GM12878 (cell line): ENCODE measurements around the gene HCFC1. TPM values are rescaled to one million over a fixed set of nuclear protein-coding genes. Genes with fewer than 3 reads are reported as not detected.
A peak's percentile ranks its signal among the peaks of the same experiment; 100 is the strongest.

Experiments
- BACH1 ChIP-seq: fragments of 450-650 bp; IDR thresholded peaks from 2 replicates; pipeline ENCODE4 v1.6.1; 2017; ENCODE audit warnings: mild to moderate bottlenecking, borderline replicate concordance
- BCL11A ChIP-seq: IDR thresholded peaks from 2 replicates; pipeline ENCODE4 v1.6.1; 2011; ENCODE audit warnings: low read depth, low read length
- BHLHE40 ChIP-seq, 2 experiments: fragments of 450-650 bp in 1 of 2; IDR thresholded peaks; 2 replicates each; pipeline ENCODE4 v1.6.1; 2011 to 2017; ENCODE audit warnings: low read depth in 2 of 2, borderline replicate concordance in 1 of 2, improper control_type of control experiment in 1 of 2, low read length in 1 of 2, mild to moderate bottlenecking in 1 of 2
- CREB1 ChIP-seq: IDR thresholded peaks from 2 replicates; pipeline ENCODE4 v1.6.1; 2012; ENCODE audit warnings: low read depth, mild to moderate bottlenecking, inconsistent platforms
- ESRRA ChIP-seq: IDR thresholded peaks from 2 replicates; pipeline ENCODE4 v1.6.1; 2012; ENCODE audit warnings: mild to moderate bottlenecking, low read length, improper control_type of control experiment
- EZH2 ChIP-seq: IDR thresholded peaks from 2 replicates; pipeline ENCODE4 v1.6.1; 2012; ENCODE audit warnings: low read depth, mild to moderate bottlenecking, control low read depth, inconsistent platforms, low read length, borderline replicate concordance; ENCODE audit not compliant: control insufficient read depth
- GABPA ChIP-seq: IDR thresholded peaks from 2 replicates; pipeline ENCODE4 v1.6.1; 2014; ENCODE audit warnings: antibody characterized with exemption, low read depth, mild to moderate bottlenecking, inconsistent platforms
- IKZF2 ChIP-seq, 2 experiments: fragments of 450-650 bp; IDR thresholded peaks; 2 replicates each; pipeline ENCODE4 v1.6.1; 2017; ENCODE audit warnings: mild to moderate bottlenecking in 2 of 2, moderate library complexity in 2 of 2
- IRF5 ChIP-seq: fragments of 450-650 bp; IDR thresholded peaks from 2 replicates; pipeline ENCODE4 v1.6.1; 2017; ENCODE audit warnings: borderline replicate concordance
- MTA2 ChIP-seq: fragments of 450-650 bp; IDR thresholded peaks from 2 replicates; pipeline ENCODE4 v1.6.1; 2016; ENCODE audit warnings: low read depth, mild to moderate bottlenecking, moderate library complexity
- NR2C1 ChIP-seq: fragments of 450-650 bp; IDR thresholded peaks from 2 replicates; pipeline ENCODE4 v1.6.1; 2017; ENCODE audit warnings: antibody characterized with exemption, mild to moderate bottlenecking, moderate library complexity
- NR2C2 ChIP-seq: IDR thresholded peaks from 2 replicates; pipeline ENCODE4 v1.6.1; 2011; ENCODE audit warnings: borderline replicate concordance, low read depth; ENCODE audit not compliant: control insufficient read depth, insufficient read length
- NR2F1 ChIP-seq: fragments of 450-650 bp; conservative IDR thresholded peaks from 2 replicates; pipeline ENCODE4 v1.6.1; 2017; ENCODE audit warnings: mild to moderate bottlenecking
- PML ChIP-seq: IDR thresholded peaks from 2 replicates; pipeline ENCODE4 v1.6.1; 2012; ENCODE audit warnings: low read length, inconsistent platforms
- PRDM15 ChIP-seq: fragments of 450-650 bp; formaldehyde crosslinking; IDR thresholded peaks from 2 replicates; pipeline ENCODE4 v1.4.0; 2020; ENCODE audit warnings: mild to moderate bottlenecking, moderate library complexity
- SKIL ChIP-seq: fragments of 450-650 bp; IDR thresholded peaks from 2 replicates; pipeline ENCODE4 v1.6.1; 2017; ENCODE audit warnings: mild to moderate bottlenecking, low read depth, inconsistent platforms; ENCODE audit not compliant: poor library complexity, severe bottlenecking
- SPI1 ChIP-seq: IDR thresholded peaks from 2 replicates; pipeline ENCODE4 v1.6.1; 2011; ENCODE audit warnings: low read depth, mild to moderate bottlenecking, low read length, moderate library complexity, borderline replicate concordance; ENCODE audit not compliant: insufficient read depth
- ZBTB33 ChIP-seq: fragments of 450-650 bp; IDR thresholded peaks from 2 replicates; pipeline ENCODE4 v1.6.1; 2017; ENCODE audit warnings: mild to moderate bottlenecking
- ZNF217 ChIP-seq: fragments of 450-650 bp; IDR thresholded peaks from 2 replicates; pipeline ENCODE4 v1.6.1; 2017; ENCODE audit warnings: antibody characterized with exemption, mild to moderate bottlenecking
- ZNF384 ChIP-seq: IDR thresholded peaks from 2 replicates; pipeline ENCODE4 v1.6.1; 2012; ENCODE audit warnings: low read depth, mild to moderate bottlenecking, low read length, improper control_type of control experiment, borderline replicate concordance
- polyA plus RNA-seq, 11 experiments: library from polyadenylated mRNA; depleted of rRNA in 4 of 11; unstranded in 6 of 11; stranded (reverse) in 5 of 11; fragments of >200 nt; fragmentation: Nextera tagmentation in 4 of 11; fragmentation: Illumina TruSeq in 1 of 11; extraction: Ambion mirVana in 4 of 11; extraction: Trizol in 1 of 11; gene quantifications; 1 replicate in 1 of 11; 2 replicates in 10 of 11; pipeline versions ENCODE4 v1.2.1 to v1.2.3, GENCODE V29; 2011 to 2016; ENCODE audit warnings: inconsistent platforms in 2 of 11, missing spikeins in 2 of 11, low read depth in 1 of 11
- total RNA-seq, 4 experiments: library from RNA; depleted of rRNA in 3 of 4; stranded (reverse); fragments of >200 nt in 3 of 4; fragmentation: Illumina TruSeq in 1 of 4; extraction: Trizol in 1 of 4; gene quantifications; 2 replicates each; pipeline versions ENCODE4 v1.2.1 to v1.2.3, GENCODE V29; 2013 to 2021

HCFC1 gene
- total and polyA plus RNA-seq, 10 of the 15 experiments (the other 5 are each of a cell fraction or from before 2014, with no cell fraction given), result 3.9 to 92.7 (median 23.5) TPM

- TF ChIP-seq BCL11A (no peak), MTA2 (no peak), ZBTB33 (no peak), ZNF384 (no peak), EZH2 (no peak), SKIL (no peak), NR2C1 (peak; percentile 28; the same call in 1 of the 2 replicates), BACH1 (no peak), BHLHE40 (IDR thresholded peaks at IDR 0.05; ENCODE audit: borderline replicate concordance in 1 of 2, low read depth in 2 of 2, low read length in 1 of 2) (peak in 1 of 2 experiments; percentile 73; a peak in 2 of 4 replicates), IKZF2 (IDR thresholded peaks at IDR 0.05) (no peak), PRDM15 (CRISPR knock-in tag) (no peak), IRF5 (no peak), NR2F1 (0 out of 2 replicates have a peak, but pooled peaks have one; percentile 41), SPI1 (peak; percentile 58; the same call in 1 of the 2 replicates), ZNF217 (no peak), PML (no peak), GABPA (no peak), CREB1 (no peak), ESRRA (no peak), NR2C2 (no peak)
Measured at GRCh38 chrX:154019633-154020528, 48.3 kb upstream of the HCFC1 start, which contains the start of gene IRAK1 (continued).
